LoVo (cell line): ENCODE results near the gene MAP2K6.

Experiments
- DNase-seq: peaks from one replicate; pipeline ENCODE4 v3.0.0-alpha.2; 2016; ENCODE audit warnings: low spot score

MAP2K6 gene

GRCh38 chr17:69535016-69535570 is 120.6 kb downstream of the MAP2K6 start:
- peak; percentile 14 for DNase-seq

- DNase-seq = no peak
These were observed 124.3 kb downstream of the MAP2K6 start for GRCh38 chr17:69538795-69539194.

GRCh38 chr17:69539274-69539673 is 124.8 kb downstream of the MAP2K6 start:
- DNase-seq = no peak

GRCh38 chr17:69539781-69540319 is 125.4 kb downstream of the MAP2K6 start:
- peak; percentile 40 for DNase-seq

- DNase-seq = no peak
These were observed 125.9 kb downstream of the MAP2K6 start for GRCh38 chr17:69540356-69540755.

GRCh38 chr17:69547230-69547629 is 132.7 kb downstream of the MAP2K6 start:
- DNase-seq = no peak

GRCh38 chr17:69547947-69548346 is 133.4 kb downstream of the MAP2K6 start:
- DNase-seq = no peak

GRCh38 chr17:69551212-69552010 is 136.9 kb downstream of the MAP2K6 start:
- no peak for DNase-seq

- DNase-seq = no peak
These were observed 138.6 kb downstream of the MAP2K6 start for GRCh38 chr17:69552986-69553667.

- DNase-seq = no peak
These were observed 140.6 kb downstream of the MAP2K6 start for GRCh38 chr17:69555056-69555455.

- no peak for DNase-seq
These were observed 142.8 kb downstream of the MAP2K6 start for GRCh38 chr17:69557339-69557738.

GRCh38 chr17:69558796-69559195 is 144.3 kb downstream of the MAP2K6 start:
- DNase-seq = no peak

GRCh38 chr17:69560987-69561441 is 146.5 kb downstream of the MAP2K6 start:
- no peak for DNase-seq

- no peak for DNase-seq
These were observed 147.0 kb downstream of the MAP2K6 start for GRCh38 chr17:69561462-69561861.

GRCh38 chr17:69565447-69565846 is 150.9 kb downstream of the MAP2K6 start:
- no peak for DNase-seq

GRCh38 chr17:69567130-69567529 is 152.6 kb downstream of the MAP2K6 start:
- no peak for DNase-seq

GRCh38 chr17:69572747-69573146 is 158.2 kb downstream of the MAP2K6 start:
- no peak for DNase-seq

- no peak for DNase-seq
These were observed 158.9 kb downstream of the MAP2K6 start for GRCh38 chr17:69573396-69573795.

GRCh38 chr17:69574257-69575197 is 160.0 kb downstream of the MAP2K6 start:
- no peak for DNase-seq

GRCh38 chr17:69575346-69575761 is 160.9 kb downstream of the MAP2K6 start:
- DNase-seq = no peak

GRCh38 chr17:69577098-69577497 is 162.6 kb downstream of the MAP2K6 start:
- no peak for DNase-seq
